Retinal pigment epithelial cell (primary cell): ENCODE results near the gene BEGAIN.

ENCODE experiments used
- DNase-seq: peaks from one replicate; pipeline ENCODE4 v3.0.0-alpha.2; 2010; ENCODE audit warnings: low read depth
- H3K4me3 ChIP-seq: 2 replicates; pipeline ENCODE4 v1.5.1; 2011; ENCODE audit warnings: mild to moderate bottlenecking, low read length, control low read depth, moderate library complexity
- TF ChIP-seq, protein P1 (sequence below): conservative IDR thresholded peaks from 2 replicates; pipeline ENCODE4 v1.5.1; 2011; ENCODE audit warnings: low read depth, low read length, control low read depth, inconsistent platforms

Gene BEGAIN

DNA sequence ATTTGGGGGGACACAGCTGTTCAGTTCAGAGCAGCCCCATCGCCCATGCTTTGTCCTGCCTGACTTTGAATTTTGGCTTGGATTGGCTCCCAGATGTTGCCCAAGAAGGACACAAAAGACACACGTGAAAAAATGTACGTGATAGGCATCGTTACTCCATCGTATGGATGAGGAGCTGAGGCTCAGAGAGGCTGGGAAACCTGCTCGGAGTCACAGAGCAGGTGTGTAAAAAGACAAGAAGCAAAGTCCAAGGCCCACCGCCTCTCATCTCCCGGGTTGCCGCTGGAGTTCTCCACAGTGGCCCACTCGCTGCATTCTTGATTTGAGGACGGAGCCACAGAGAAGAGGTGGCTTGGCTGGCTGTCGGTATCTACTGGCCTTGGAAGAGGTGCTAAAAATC is 41.0 kb upstream of the BEGAIN start:
- no peak overlapping the region for H3K4me3 ChIP-seq
- TF ChIP-seq, protein P1, sequence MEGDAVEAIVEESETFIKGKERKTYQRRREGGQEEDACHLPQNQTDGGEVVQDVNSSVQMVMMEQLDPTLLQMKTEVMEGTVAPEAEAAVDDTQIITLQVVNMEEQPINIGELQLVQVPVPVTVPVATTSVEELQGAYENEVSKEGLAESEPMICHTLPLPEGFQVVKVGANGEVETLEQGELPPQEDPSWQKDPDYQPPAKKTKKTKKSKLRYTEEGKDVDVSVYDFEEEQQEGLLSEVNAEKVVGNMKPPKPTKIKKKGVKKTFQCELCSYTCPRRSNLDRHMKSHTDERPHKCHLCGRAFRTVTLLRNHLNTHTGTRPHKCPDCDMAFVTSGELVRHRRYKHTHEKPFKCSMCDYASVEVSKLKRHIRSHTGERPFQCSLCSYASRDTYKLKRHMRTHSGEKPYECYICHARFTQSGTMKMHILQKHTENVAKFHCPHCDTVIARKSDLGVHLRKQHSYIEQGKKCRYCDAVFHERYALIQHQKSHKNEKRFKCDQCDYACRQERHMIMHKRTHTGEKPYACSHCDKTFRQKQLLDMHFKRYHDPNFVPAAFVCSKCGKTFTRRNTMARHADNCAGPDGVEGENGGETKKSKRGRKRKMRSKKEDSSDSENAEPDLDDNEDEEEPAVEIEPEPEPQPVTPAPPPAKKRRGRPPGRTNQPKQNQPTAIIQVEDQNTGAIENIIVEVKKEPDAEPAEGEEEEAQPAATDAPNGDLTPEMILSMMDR, result no peak
- DNase-seq, result no peak

DNA sequence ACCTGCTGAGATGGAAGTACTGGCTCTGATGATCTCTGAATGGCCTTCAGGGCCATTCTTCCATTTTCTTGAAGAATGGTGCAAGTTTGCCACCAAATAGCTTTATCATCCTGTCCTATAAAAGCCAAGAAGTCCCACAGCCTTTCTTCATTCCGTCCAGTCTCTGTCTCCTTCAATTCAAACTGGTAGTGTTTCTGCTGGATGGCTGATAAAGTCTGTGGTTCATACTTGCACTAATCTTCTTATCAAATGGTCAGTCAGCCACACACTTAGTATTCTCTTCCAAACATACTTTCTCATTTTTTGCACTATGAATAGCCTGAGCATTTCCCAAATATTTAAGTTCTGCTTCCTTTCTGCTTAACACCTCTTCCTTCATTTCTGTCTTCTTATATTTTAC is 39.4 kb upstream of the BEGAIN start:
- H3K4me3 ChIP-seq, result no peak overlapping the region
- no peak for DNase-seq
- TF ChIP-seq, protein P1, result no peak

DNA sequence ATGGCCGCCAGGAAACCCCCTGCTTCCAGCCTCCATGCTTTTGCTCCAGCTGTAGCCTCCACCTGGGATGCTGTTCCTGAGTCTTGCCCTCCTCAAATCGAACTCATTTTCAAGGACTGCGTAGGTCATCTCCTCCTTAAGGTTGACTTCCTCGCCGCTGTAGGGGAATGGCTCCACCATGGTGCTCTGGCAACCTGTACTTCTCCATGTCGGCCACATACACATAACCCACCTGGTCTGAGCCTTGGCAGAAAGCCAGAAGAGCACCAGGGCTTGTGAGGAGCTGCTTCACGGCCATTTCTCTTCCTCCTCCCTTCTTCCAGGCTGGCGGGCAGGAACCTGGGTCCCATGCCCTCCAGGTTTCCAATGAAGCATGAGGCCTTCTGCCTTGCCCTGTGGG is 36.7 kb upstream of the BEGAIN start:
- no peak for DNase-seq
- TF ChIP-seq, protein P1, result no peak
- no peak overlapping the region for H3K4me3 ChIP-seq

DNA sequence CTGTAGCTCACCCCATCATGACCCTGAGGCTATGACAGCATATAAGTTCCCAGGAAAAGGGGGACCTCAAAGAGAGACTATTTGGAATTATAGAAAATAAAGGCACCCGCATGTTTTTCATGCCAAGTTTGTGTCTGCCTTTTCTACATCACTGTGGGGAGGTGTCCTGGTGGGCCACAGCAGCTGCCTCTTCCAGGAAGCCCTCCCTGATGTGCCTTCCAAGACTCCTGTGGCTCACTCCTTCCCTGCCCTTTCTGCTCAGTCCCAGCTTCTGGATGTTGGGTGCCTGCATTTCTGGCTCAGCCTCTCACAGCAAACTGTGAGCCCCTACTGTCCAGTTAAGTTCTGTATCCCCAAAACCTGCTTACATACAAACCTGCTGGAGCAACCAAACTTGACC is 36.3 kb upstream of the BEGAIN start:
- no peak overlapping the region for H3K4me3 ChIP-seq
- no peak for DNase-seq
- TF ChIP-seq, protein P1, result no peak

DNA sequence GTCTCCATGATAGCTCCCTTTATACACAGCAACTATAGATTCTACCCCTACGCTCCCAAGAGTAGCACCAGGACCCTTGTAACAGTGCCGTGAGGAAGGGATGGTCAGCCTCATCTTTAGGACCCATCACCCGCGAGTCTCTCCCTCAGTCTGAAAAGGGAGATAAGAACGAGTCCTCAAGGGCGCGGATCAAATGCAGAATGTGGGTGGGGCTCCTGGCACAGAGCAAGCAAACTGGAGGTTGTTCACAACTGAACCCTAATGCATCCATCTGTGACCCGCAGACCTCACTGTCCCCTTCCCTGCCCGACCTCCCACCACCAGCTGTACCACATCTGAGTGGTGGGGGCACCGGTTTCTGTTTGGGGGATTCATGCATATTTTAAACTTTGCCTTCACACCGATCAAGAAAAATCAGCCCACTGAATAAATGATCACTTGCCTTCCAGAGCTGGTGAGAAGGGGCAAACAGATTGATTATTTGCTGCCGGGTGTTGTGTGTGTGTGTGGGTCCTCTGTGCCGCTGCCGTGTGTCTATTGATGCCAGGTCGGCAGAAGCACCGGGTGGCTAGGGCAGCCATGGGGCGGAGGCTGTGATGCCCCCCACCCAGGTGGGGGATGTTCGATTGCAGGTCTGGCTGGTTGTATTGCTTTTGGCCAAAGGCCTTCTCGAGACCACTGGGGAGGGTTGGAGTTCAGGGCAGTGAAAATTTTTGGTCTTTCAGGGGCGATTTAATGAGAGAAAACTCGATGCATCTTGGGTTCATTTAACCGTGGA is 35.7 kb upstream of the BEGAIN start:
- TF ChIP-seq, protein P1, result no peak
- DNase-seq, result no peak
- no peak overlapping the region for H3K4me3 ChIP-seq

DNA sequence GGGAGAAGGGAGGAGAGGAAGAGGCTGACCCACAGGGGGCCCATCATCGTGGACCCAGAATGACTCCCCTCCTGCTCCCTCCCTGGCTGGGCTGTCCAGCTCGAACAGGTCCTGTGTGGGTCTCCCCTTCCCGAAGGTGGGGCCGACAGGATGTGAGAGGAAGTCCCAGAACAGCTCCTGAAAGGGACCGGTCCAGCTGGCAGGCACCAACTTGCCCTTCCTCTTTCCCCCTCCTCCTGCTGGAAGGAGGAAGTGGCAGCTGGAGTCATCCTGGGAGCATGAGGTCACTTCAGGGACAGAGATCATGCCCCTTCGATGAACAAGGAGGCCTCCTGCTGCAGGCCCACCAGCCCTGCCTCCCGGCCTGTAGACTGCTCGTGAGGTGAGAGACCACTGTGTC is 35.0 kb upstream of the BEGAIN start:
- no peak for DNase-seq
- TF ChIP-seq, protein P1, result no peak
- no peak overlapping the region for H3K4me3 ChIP-seq

DNA sequence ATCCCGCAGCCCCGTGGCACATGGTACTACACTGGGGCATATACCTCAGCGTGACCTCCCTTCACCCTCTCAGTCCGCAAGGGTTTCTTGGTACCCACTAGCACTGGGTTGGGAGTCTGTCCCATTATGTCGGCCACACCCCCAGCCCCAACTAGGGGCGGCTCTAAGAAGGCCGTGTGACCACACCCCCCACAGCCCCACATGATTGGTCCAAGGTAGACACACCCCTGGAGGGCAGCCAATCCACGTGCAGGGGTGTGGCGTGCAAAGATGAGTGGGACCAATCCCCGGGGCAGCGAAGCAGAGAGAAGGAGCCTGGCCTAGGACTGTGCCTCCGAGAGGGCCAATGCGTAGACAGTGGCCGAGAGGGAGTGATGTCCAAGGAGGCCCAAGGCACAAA is 34.6 kb upstream of the BEGAIN start:
- DNase-seq, result no peak
- no peak overlapping the region for H3K4me3 ChIP-seq
- TF ChIP-seq, protein P1, result no peak
